Tibial nerve (tissue), 4 donors: Measurements from ENCODE around the gene APC2. TPM values are rescaled to one million over a fixed set of nuclear protein-coding genes. Genes with fewer than 3 reads are reported as not detected.
"Not testable (repeated sequence)": the region's sequence is repeated elsewhere in the genome, so short reads cannot be mapped to it uniquely, and the experiment has no call there.

Source experiments
- DNase-seq, 2 donors: peaks; one replicate each; pipeline ENCODE4 v3.0.0-alpha.2; 2019; ENCODE audit warnings: low spot score in 2 of 2
- H3K27ac ChIP-seq, 4 donors: fragments of 200-600 bp; sonication (generic) in 3 of 4; one replicate each; pipeline ENCODE4 v1.5.1; 2017 to 2019; ENCODE audit warnings: mild to moderate bottlenecking in 1 of 4
- H3K27me3 ChIP-seq, 2 donors: fragments of 200-600 bp; sonication (generic) in 1 of 2; one replicate each; pipeline versions ENCODE4 v1.5.1 to v1.6.0; 2017 to 2019
- H3K36me3 ChIP-seq, 3 donors: fragments of 200-600 bp; sonication (generic); one replicate each; pipeline ENCODE4 v1.5.1; 2018 to 2019
- H3K4me1 ChIP-seq, 4 donors: fragments of 200-600 bp; sonication (generic) in 3 of 4; one replicate each; pipeline ENCODE4 v1.5.1; 2017 to 2019
- H3K4me3 ChIP-seq, 4 donors: fragments of 200-600 bp; sonication (generic) in 3 of 4; one replicate each; pipeline ENCODE4 v1.5.1; 2017 to 2019; ENCODE audit warnings: mild to moderate bottlenecking in 1 of 4, moderate library complexity in 1 of 4
- H3K9me3 ChIP-seq, 4 donors: fragments of 200-600 bp; sonication (generic) in 3 of 4; one replicate each; pipeline ENCODE4 v1.5.1; 2017 to 2019
- CTCF ChIP-seq, 5 experiments: fragments of 200-600 bp in 3 of 5; fragments of 450-650 bp in 2 of 5; sonication (generic) in 3 of 5; IDR thresholded peaks; one replicate each; pipeline ENCODE4 v1.5.1; 2016 to 2019; ENCODE audit warnings: antibody characterized with exemption in 5 of 5, mild to moderate bottlenecking in 3 of 5, moderate library complexity in 2 of 5
- EP300 ChIP-seq, 2 donors: sonication (generic); formaldehyde crosslinking; IDR thresholded peaks; one replicate each; pipeline ENCODE4 v1.6.1; 2017; ENCODE audit warnings: antibody characterized with exemption in 2 of 2, mild to moderate bottlenecking in 1 of 2
- POLR2A ChIP-seq, 2 donors: fragments of 450-650 bp; IDR thresholded peaks; one replicate each; pipeline ENCODE4 v1.6.1; 2017; ENCODE audit warnings: antibody characterized with exemption in 2 of 2, mild to moderate bottlenecking in 2 of 2, moderate library complexity in 2 of 2
- WGBS, 2 donors: methylation state at CpG; one replicate each; pipeline ENCODE4 v1.1.5; 2018; 5-methylcytosine and 5-hydroxymethylcytosine counted together
- total RNA-seq, 4 donors: library from RNA; depleted of rRNA; stranded (reverse); fragments of >200 nt; gene quantifications; one replicate each; pipeline ENCODE4 v1.1.0, GENCODE V29; 2016

Gene APC2
- total RNA-seq, 4 donors from 2014 or later = 1.7 to 10.2 (median 4.2) TPM

- H3K36me3 ChIP-seq = no peaks in the 10 kb centered on the region
- H3K27me3 ChIP-seq = peaks cover 0 to 57% of the 10 kb centered on the region in 2 donors
- 65 to 66% methylated on average over 11 to 13 of the region's 14 CpGs for WGBS, 2 donors
- no peak for DNase-seq
- no peak overlapping the region for H3K27ac ChIP-seq
- TF ChIP-seq CTCF (IDR thresholded peaks at IDR 0.05) (no peak), POLR2A (IDR thresholded peaks at IDR 0.05) (no peak), EP300 (IDR thresholded peaks at IDR 0.05) (no peak)
- no peak overlapping the region for H3K4me3 ChIP-seq
- peaks cover 0 to 6% (median 0%) of the 10 kb centered on the region in 4 donors for H3K9me3 ChIP-seq
- H3K4me1 ChIP-seq = peaks cover 0 to 40% (median 11%) of the 10 kb centered on the region in 4 donors
Measured at GRCh38 chr19:1514986-1515721, 65.2 kb downstream of the APC2 start.

DNA sequence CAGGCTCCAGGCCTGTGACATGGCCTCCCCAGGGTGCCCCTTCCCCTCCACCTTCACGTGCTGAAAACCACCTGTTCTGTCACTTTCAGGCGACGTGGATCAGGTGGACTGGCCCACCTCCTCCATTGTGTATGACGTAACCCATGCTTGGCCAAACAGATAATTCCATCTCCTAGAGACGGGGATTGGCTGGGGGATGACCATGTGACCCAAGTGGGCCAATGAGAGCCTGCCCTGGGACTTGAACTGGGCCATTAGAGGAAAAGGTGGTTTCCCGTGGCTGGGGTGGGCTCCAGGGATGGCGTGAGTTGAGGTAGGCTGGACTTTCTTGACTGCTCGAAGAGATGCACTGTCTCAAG is 66.5 kb downstream of the APC2 start:
- H3K36me3 ChIP-seq = no peaks in the 10 kb centered on the region
- H3K27ac ChIP-seq = no peak overlapping the region
- peaks cover 0 to 6% (median 0%) of the 10 kb centered on the region in 4 donors for H3K9me3 ChIP-seq
- peaks cover 0 to 47% of the 10 kb centered on the region in 2 donors for H3K27me3 ChIP-seq
- 71 to 75% methylated on average over 8 of the region's 8 CpGs for WGBS, 2 donors
- H3K4me3 ChIP-seq = no peak overlapping the region
- H3K4me1 ChIP-seq = peaks cover 0 to 28% (median 9%) of the 10 kb centered on the region in 4 donors
- DNase-seq = no peak
- TF ChIP-seq POLR2A (IDR thresholded peaks at IDR 0.05) (no peak), CTCF (IDR thresholded peaks at IDR 0.05) (no peak), EP300 (IDR thresholded peaks at IDR 0.05) (no peak)

DNA sequence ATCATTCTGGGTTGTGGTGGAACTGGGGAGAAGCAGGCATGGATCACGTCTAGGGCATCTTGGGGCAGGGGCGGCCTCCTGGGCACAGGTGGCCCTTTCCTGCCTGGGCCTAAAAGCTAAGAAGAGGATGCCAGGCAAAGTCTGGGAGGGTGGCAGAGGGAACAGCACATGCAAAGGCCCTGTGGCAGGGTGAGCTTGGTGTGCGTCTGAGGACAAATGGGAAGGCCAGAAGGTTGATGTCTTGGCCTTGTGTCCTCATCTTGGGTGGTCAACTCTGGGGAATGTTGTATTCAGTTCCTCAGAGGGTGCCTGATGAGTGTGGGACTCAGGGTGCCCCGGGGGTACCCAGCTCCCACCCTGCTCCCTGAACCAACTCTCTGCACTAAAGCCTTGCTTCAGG is 68.5 kb downstream of the APC2 start:
- WGBS, 2 donors = 95 to 98% methylated on average over 4 of the region's 4 CpGs
- Histone ChIP-seq H3K4me1 (peaks cover 0 to 18% (median 2%) of the 10 kb centered on the region in 4 donors), H3K4me3 (no peak overlapping the region), H3K36me3 (no peaks in the 10 kb centered on the region), H3K9me3 (peaks cover 0 to 6% (median 0%) of the 10 kb centered on the region in 4 donors), H3K27ac (no peak overlapping the region), H3K27me3 (peaks cover 0 to 35% of the 10 kb centered on the region in 2 donors)
- TF ChIP-seq CTCF (IDR thresholded peaks at IDR 0.05) (no peak), EP300 (IDR thresholded peaks at IDR 0.05) (no peak), POLR2A (IDR thresholded peaks at IDR 0.05) (no peak)
- DNase-seq = no peak

- not testable (repeated sequence) for H3K27ac ChIP-seq, DNase-seq, H3K36me3 ChIP-seq, H3K4me3 ChIP-seq, H3K9me3 ChIP-seq
- peaks cover 0 to 21% (median 0%) of the 10 kb centered on the region in 4 donors for H3K4me1 ChIP-seq
- H3K27me3 ChIP-seq = peaks cover 0 to 30% of the 10 kb centered on the region in 2 donors
- 82 to 88% methylated on average over 8 of the region's 8 CpGs for WGBS, 2 donors
Measured at GRCh38 chr19:1519802-1520201, 69.9 kb downstream of the APC2 start.

- Histone ChIP-seq H3K36me3 (no peaks in the 10 kb centered on the region), H3K4me3 (no peak overlapping the region), H3K9me3 (peaks cover 0 to 6% (median 0%) of the 10 kb centered on the region in 4 donors), H3K27ac (no peak overlapping the region), H3K27me3 (peaks cover 0 to 30% of the 10 kb centered on the region in 2 donors), H3K4me1 (peaks cover 0 to 21% (median 0%) of the 10 kb centered on the region in 4 donors)
- no peak for TF ChIP-seq POLR2A (IDR thresholded peaks at IDR 0.05)
- TF ChIP-seq CTCF (IDR thresholded peaks at IDR 0.05) = no peak
- no peak for TF ChIP-seq EP300 (IDR thresholded peaks at IDR 0.05)
- WGBS, 2 donors = 74 to 86% methylated on average over 12 to 14 of the region's 17 CpGs
- no peak for DNase-seq
Measured at GRCh38 chr19:1520203-1520780, 70.4 kb downstream of the APC2 start.
